Posterior cingulate gyrus (tissue), 11 donors: ENCODE results near the gene CATSPER3.
A peak's percentile ranks its signal among the peaks of the same experiment; 100 is the strongest.
"Not testable (repeated sequence)": the region's sequence is repeated elsewhere in the genome, so short reads cannot be mapped to it uniquely, and the experiment has no call there.

Experiments
- DNase-seq, 10 donors: peaks; one replicate each; pipeline versions ENCODE4 v3.0.0 to v3.0.0-alpha.2; 2020 to 2021; ENCODE audit warnings: mixed read lengths in 3 of 10
- intact Hi-C: fragments of 100-400 bp; cut with DNase I; formaldehyde crosslinking; loops from one replicate; pipeline ENCODE4 v1.15.1; 2023

Gene CATSPER3

GRCh38 chr5:134969166-134969565, 1.5 kb downstream of the CATSPER3 start:
- DNase-seq: no peak
- intact Hi-C loops: no loop called here

- DNase-seq: no peak
- intact Hi-C loops: no loop called here
Measured at GRCh38 chr5:134975078-134975715, 7.5 kb downstream of the CATSPER3 start.

DNA sequence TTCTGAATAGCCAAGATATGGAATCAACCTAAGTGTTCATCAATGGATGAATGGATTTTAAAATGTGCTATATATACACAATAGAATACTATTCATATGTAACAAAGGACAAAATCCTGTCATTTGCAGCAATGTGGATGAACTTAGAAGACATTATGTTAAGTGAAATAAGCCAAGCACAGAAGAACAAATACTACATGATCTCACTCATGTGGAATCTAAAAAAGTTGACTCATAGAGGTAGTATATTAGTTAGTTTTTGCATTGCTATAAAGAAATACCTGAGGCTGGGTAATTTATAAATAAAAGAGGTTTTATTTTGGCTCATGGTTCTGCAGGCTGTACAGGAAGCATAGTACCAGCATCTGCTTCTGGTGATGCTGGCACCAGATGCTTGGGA, 8.1 kb downstream of the CATSPER3 start:
- no peak for DNase-seq
- intact Hi-C loops: no loop called here

DNA sequence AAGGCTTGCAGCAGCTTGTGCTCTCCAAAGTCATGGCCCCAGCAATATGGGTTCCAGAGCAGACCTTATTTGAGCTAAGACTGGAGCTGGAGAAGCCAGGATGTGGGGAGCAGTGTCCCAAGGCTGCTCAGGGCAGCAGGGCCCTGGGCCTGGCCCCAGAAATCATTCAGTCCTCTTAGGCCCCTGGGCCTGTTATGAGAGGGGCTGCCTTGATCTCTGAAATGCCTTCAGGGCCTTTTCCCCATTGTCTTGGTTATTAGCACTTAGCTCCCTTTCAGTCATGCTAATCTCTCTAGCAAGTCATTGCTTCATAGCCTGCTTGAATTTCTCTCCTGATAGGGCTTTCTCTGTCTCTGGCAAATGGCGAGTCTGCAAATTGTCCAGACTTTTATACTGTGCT, 9.1 kb downstream of the CATSPER3 start:
- no peak for DNase-seq
- intact Hi-C loops: no loop called here

DNA sequence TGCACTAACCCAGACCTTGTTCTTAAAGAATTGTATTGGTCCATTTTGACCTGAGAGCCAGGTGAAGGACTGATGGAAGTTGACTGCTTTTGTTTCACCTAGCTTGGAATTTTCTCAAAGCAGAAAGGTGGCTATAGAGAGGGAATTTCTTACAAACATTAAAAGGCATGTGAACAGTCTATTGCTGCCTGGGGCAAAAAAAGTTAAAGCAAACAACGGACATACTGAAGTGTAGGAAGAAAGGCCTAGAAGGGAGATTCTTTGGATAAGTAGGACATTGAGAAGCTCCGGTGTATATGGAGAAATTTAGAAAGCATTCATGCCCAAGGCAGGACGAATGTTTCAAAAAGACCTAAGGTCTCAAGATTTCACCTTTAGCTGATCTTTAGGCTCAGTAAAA, 11.7 kb downstream of the CATSPER3 start:
- DNase-seq: no peak
- intact Hi-C loops: no loop called here

DNA sequence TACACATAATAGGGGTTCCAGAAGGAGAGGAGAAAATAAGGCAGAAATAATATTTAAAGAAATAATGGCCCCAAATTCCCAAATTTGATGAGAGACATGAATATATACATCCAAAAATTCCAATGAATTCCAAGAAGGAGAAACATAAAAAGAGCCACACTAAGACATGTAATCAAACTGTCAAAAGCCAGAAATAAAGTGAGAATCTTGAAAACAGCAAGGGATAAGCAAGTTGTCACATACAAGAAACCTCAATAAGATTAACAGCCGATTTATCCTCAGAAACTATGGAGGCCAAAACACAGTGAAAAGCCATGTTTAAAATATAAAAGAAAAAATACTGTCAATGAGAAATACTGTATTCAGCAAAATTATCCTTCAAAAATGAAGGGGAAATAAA, 14.5 kb downstream of the CATSPER3 start:
- DNase-seq: no peak

DNA sequence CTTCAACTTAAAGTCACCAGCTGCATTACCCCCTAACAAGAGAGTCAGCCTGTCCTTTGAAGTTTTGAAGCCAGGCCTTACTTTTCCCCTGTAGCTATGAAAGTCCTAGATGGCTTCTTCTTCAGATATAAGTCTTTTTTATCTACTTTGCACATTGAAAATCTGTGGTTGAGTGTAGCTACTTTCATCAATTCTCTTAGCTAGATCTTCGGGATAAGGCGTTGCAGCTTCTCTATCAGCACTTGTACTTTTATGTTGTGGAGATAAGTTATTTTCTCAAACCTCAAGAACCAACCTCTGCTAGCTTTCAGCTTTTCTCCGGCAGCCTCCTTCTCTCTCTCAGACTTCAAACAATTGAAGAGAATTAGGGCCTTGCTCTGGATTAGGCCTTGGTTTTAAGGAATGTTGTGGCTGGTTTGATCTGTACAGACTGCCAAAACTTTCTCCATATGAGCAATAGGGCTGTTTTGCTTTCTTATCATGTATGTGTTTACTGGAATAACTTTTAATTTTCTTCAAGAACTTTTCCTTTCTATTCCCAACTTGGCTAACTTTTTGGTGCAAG, 21.6 kb downstream of the CATSPER3 start:
- intact Hi-C loops: no loop called here
- DNase-seq: no peak

More for the DNA sequence above, 14.5 kb downstream of the CATSPER3 start:
- intact Hi-C loops: no loop called here

DNA sequence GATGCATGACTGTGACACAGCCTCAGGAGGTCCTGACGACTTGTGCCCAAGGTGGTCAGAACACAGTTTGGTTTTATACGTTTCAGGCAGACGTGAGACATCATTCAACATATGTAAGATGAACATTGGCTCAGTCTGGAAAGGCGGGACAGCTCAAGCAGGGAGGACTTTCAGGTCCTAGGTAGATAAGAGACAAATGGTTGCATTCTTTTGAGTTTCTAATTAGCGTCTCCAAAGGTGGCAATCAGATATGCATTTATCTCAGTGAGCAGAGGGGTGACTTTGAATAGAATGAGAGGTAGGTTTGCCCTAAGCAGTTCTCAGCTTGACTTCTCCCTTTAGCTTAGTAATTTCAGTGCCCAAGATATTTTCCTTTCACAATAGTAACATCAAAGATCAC, 22.5 kb downstream of the CATSPER3 start:
- intact Hi-C loops, DNase-seq: not testable (repeated sequence)

GRCh38 chr5:134992148-134992547, 24.4 kb downstream of the CATSPER3 start:
- intact Hi-C loops: no loop called here
- no peak for DNase-seq

DNA sequence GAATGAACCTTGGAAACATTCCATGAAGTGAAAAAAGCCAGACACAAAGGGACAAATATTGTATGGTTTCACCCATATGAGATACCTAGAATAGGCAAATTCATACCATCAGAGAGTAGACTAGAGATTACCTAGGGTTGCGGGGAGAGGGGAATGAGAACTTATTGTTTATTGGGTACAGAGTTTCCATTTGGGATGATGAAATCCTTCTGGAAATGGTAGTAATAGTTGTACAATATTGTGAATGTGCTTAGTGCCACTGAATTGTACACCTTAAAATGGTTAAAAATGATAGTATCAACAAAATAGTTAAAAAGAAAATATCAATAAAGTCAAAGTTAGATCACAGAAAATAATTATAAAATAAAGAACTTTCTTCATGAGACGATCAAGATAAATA, 25.5 kb downstream of the CATSPER3 start:
- intact Hi-C loops: no loop called here
- no peak for DNase-seq

DNA sequence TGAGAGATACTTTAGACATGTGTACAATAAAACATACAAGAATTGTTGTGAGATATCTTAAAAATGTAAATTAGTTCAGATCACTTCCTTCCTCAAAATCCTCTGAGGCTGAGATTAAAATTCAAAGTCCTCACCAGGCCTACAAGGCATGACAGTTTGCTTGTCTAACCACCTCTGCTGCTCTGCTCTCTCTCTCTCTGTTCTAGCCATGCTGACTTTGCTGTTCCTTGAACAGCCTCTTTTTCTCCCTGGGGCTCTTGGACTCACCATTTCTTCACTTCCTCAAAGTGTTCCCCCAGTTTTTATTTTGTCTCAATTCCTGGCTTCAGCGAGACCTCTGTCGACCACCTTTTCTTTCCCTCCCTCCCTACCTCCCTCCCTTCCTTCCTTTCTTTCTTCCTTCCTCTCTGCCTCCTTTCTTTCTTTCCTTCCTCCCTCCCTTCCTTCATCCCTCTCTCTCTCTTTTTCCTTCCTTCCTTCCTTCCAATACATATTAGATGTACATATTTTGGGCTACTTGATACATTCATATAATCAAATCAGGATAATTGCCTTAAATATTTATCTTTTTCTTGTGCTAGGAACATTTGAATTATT, 27.0 kb downstream of the CATSPER3 start:
- intact Hi-C loops: no loop called here
- no peak for DNase-seq

DNA sequence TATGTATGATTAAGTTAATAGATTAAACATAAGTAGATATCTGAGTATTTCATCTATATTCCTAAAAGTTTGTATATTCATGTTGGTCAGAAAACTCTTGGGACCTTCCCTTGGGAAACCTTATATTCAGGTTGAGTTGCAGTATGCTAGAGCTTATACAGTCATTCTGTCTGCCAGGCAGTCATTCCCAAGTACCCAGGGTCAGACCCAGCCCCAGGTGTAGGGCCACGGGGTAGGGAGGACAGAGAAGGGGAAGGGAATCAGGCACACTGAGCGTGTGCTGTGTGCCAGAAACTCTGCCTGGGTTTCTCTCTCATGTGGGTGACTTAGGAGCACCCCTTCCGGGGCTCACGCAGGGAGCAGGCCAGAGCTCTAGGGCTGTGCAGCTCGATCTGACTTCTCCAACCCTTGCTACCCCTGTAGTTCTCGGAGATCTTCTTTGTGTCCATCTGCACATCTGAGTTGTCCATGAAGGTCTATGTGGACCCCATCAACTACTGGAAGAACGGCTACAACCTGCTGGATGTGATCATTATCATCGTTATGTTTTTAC, 28.2 kb downstream of the CATSPER3 start:
- intact Hi-C loops: no loop called here
- no peak for DNase-seq

DNA sequence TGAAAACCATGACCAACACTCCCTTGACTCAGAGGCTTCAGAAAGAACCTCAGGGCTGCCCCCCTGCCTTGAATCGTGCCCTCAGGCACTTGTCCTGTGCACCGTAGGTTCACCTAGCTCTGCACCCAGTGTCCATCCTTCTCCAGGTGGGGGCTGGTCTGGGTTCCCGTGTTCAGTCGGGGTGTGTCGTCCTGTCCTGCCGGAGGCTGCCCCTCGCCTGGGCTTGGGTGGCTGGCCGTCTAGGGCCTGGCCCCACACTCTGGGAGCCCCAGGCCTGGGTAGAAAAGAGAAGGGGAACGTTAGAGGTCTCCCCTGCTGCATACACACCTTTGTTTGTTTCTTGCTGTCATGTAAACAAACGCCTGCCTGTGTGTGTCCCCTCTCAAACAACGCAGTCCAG, 29.3 kb downstream of the CATSPER3 start:
- intact Hi-C loops: no loop called here
- DNase-seq: peak in 1 of 10 donors; percentile 22

DNA sequence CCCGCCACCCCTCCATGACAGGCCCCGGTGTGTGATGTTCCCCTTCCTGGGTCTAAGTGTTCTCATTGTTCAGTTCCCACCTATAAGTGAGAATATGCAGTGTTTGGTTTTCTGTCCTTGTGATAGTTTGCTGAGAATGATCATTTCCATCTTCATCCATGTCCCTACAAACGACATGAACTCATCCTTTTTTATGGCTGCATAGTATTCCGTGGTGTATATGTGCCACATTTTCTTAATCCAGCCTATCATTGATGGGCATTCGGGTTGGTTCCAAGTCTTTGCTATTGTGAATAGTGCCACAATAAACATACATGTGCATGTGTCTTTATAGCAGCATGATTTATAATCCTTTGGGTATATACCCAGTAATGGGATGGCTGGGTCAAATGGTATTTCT, 30.4 kb downstream of the CATSPER3 start:
- DNase-seq: not testable (repeated sequence)

DNA sequence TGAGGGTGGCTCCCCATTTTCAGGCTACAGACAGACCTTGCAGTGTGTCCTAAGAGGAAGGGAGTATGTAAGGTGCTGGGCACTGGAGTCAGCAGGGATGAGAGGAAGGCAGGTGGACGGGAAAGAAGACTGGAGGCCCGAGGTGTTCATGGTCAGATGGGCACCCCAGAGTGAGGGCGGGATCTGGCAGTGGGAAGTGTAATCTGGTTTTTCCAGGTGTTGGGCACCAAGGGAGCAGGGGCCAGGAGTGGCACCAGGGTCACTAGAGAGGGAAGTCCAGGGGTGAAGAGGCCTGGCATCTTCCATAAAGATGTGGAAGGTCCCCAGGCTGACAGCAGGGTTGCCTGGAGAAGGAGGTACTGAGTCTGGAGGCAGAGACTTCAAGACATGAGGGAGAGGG, 36.7 kb downstream of the CATSPER3 start:
- intact Hi-C loops: no loop called here
- peak in 1 of 10 donors; percentile 66 for DNase-seq

More for the DNA sequence above, 30.4 kb downstream of the CATSPER3 start:
- intact Hi-C loops: not testable (repeated sequence)

DNA sequence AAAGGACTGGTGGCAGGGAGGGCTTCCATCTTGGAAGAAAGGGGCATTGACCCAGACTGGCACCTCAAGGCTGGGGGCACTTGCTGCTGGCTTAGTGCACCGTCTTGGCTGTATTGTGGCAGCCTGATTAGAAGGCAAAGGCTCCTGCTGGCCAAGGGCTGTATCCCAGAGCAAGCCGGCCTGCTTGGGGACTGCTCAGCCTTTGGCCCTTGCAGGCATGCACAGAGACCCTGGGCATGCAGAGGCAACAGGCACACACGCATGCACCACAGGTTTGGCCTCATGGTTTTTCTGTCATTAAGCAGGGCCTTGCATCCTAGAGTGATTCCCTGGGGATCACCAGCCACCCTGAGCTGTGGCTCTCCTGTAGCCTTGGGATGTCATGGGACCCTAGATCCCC, 37.4 kb downstream of the CATSPER3 start:
- intact Hi-C loops: no loop called here
- DNase-seq: peak in 1 of 10 donors; percentile 39

GRCh38 chr5:135007305-135007704, 39.6 kb downstream of the CATSPER3 start:
- DNase-seq: peak in 1 of 10 donors; percentile 67
- intact Hi-C loops: no loop called here

GRCh38 chr5:135007749-135008363, 40.1 kb downstream of the CATSPER3 start:
- intact Hi-C loops: no loop called here
- DNase-seq: peak in 1 of 10 donors; percentile 42

GRCh38 chr5:135008556-135008955, 40.8 kb downstream of the CATSPER3 start:
- DNase-seq: peak in 1 of 10 donors; percentile 36
- intact Hi-C loops: no loop called here

DNA sequence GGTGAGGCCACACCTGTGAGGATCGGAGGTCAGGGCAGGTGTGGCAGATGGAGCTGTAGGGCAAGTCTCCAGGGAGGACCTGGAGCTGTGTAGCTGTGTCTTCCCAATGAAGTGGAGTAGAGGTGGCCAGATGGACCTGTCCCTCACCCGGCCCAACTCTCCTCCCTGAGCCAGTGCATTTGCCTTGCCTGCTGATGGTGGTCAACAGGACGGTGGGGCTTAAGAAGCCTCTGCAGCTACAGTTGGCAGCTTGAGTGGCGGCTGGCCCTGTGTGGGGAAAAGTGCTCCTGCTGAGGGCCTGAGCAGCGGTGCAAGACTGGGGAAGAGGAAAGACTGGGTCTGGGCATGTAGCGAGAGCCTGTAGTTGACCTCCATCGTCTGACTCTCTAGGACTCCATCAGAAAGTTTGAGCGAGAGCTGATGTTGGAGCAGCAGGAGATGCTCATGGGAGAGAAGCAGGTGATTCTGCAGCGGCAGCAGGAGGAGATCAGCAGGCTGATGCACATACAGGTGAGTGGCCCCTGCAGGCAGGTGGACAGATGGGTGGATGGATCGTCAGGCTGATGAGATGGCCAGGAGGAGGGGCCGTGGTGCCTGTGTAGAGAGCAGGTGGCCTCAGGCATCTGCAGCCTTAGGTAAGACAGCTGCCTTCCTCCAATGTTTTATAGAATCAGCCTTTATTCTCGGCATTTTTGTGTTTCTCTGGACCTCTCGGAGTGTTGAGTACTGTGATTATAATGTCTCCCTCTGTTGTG, 41.5 kb downstream of the CATSPER3 start:
- intact Hi-C loops: no loop called here
- DNase-seq: peak in 1 of 10 donors; percentile 55
